IMR-90 (cell line): ENCODE measurements around the gene SLC25A31. TPM values are rescaled to one million over a fixed set of nuclear protein-coding genes. Genes with fewer than 3 reads are reported as not detected.

Experiments used
- ATAC-seq: fragments of 200-7000 bp; cut with Tn5 transposase; 2 replicates; pipeline ENCODE4 v1.9.1; 2020; ENCODE audit warnings: low read depth, mild to moderate bottlenecking, moderate library complexity
- BruUV-seq: library from RNA; stranded (reverse); fragments of 400-500 nt; replicated peaks from 2 replicates; lab custom pipeline; 2021; lab: Mats Ljungman, UMichigan
- CTCF ChIA-PET: fragments of 300-600 bp; formaldehyde crosslinking; extraction: SDS; loops from one replicate; lab custom pipeline; 2021; ENCODE audit warnings: antibody characterized with exemption; lab: Yijun Ruan, JAX
- POLR2A ChIA-PET: fragments of 300-600 bp; sonication (Branson Sonifier 250); formaldehyde crosslinking; loops from one replicate; lab custom pipeline; 2022; ENCODE audit warnings: antibody characterized with exemption; ENCODE audit not compliant: unreplicated experiment; lab: Charles Lee
- DNase-seq: peaks from one replicate; pipeline ENCODE4 v3.0.0; 2013
- H2AFZ ChIP-seq: replicated peaks from 2 replicates; pipeline ENCODE3; 2013; ENCODE audit warnings: low read length, mild to moderate bottlenecking; ENCODE audit not compliant: poor library complexity
- H2AK5ac ChIP-seq: 2 replicates; pipeline ENCODE4 v1.6.1; 2013; ENCODE audit warnings: low read depth, low read length, inconsistent platforms
- H2AK9ac ChIP-seq: replicated peaks from 2 replicates; pipeline ENCODE3; 2013; ENCODE audit warnings: mild to moderate bottlenecking, low read depth, low read length, moderate library complexity; ENCODE audit not compliant: poor library complexity
- H2BK120ac ChIP-seq: 2 replicates; pipeline ENCODE4 v1.6.1; 2013; ENCODE audit warnings: low read depth, low read length, inconsistent platforms
- H2BK15ac ChIP-seq: 3 replicates; pipeline ENCODE4 v1.6.1; 2013; ENCODE audit warnings: low read depth, low read length, inconsistent platforms
- H2BK20ac ChIP-seq: 2 replicates; pipeline ENCODE4 v1.6.1; 2013; ENCODE audit warnings: low read depth, mild to moderate bottlenecking, inconsistent platforms, low read length, moderate library complexity
- H2BK5ac ChIP-seq: 2 replicates; pipeline ENCODE4 v1.6.1; 2013; ENCODE audit warnings: mild to moderate bottlenecking, low read depth, low read length, inconsistent platforms; ENCODE audit not compliant: poor library complexity, severe bottlenecking
- H3K14ac ChIP-seq: replicated peaks from 2 replicates; pipeline ENCODE4 v1.6.1; 2013; ENCODE audit warnings: low read depth, low read length, inconsistent platforms
- H3K18ac ChIP-seq: 2 replicates; pipeline ENCODE4 v1.6.1; 2013; ENCODE audit warnings: low read depth, low read length, control low read depth
- H3K23ac ChIP-seq: 2 replicates; pipeline ENCODE4 v1.6.1; 2013; ENCODE audit warnings: low read depth, low read length, inconsistent platforms
- H3K27ac ChIP-seq: 2 replicates; pipeline ENCODE4 v1.5.1; 2013; ENCODE audit warnings: mild to moderate bottlenecking, control low read depth, low read length; ENCODE audit not compliant: insufficient read depth
- H3K27me3 ChIP-seq: 2 replicates; pipeline ENCODE4 v1.6.1; 2013; ENCODE audit warnings: low read length; ENCODE audit not compliant: control insufficient read depth, insufficient read depth
- H3K36me3 ChIP-seq: 2 replicates; pipeline ENCODE4 v1.6.1; 2013; ENCODE audit warnings: low read length, mixed read lengths; ENCODE audit not compliant: control insufficient read depth, insufficient read depth
- H3K4ac ChIP-seq: 2 replicates; pipeline ENCODE4 v1.6.1; 2013; ENCODE audit warnings: low read depth, low read length, inconsistent platforms
- H3K4me1 ChIP-seq: 2 replicates; pipeline ENCODE4 v1.6.1; 2013; ENCODE audit warnings: low read length, mixed read lengths; ENCODE audit not compliant: control insufficient read depth, insufficient read depth
- H3K4me2 ChIP-seq: 2 replicates; pipeline ENCODE4 v1.6.1; 2013; ENCODE audit warnings: low read depth, mild to moderate bottlenecking, control low read depth, low read length, moderate library complexity
- H3K4me3 ChIP-seq: 2 replicates; pipeline ENCODE4 v1.5.1; 2013; ENCODE audit warnings: low read depth, mild to moderate bottlenecking, control low read depth, low read length, moderate library complexity; ENCODE audit not compliant: insufficient read depth
- H3K56ac ChIP-seq: 2 replicates; pipeline ENCODE4 v1.6.1; 2013; ENCODE audit warnings: low read length, inconsistent platforms; ENCODE audit not compliant: insufficient read depth; ENCODE audit errors: extremely low read depth
- H3K79me1 ChIP-seq, 2 experiments: 2 replicates each; pipeline ENCODE4 v1.6.1; 2013; ENCODE audit warnings: low read length in 2 of 2, inconsistent platforms in 1 of 2, low read depth in 1 of 2
- H3K9ac ChIP-seq: 2 replicates; pipeline ENCODE4 v1.6.1; 2013; ENCODE audit warnings: low read depth, low read length, control low read depth
- H3K9me1 ChIP-seq: 2 replicates; pipeline ENCODE4 v1.6.1; 2013; ENCODE audit warnings: low read length, inconsistent platforms; ENCODE audit not compliant: insufficient read depth
- H3K9me3 ChIP-seq: 2 replicates; pipeline ENCODE4 v1.6.1; 2013; ENCODE audit warnings: low read length; ENCODE audit not compliant: control insufficient read depth, insufficient read depth
- H4K20me1 ChIP-seq: 2 replicates; pipeline ENCODE4 v1.6.1; 2013; ENCODE audit warnings: low read length, inconsistent platforms; ENCODE audit not compliant: insufficient read depth
- H4K5ac ChIP-seq: 2 replicates; pipeline ENCODE4 v1.6.1; 2013; ENCODE audit warnings: mild to moderate bottlenecking, low read depth, low read length, control low read depth
- H4K8ac ChIP-seq, 2 experiments: 2 replicates each; pipeline ENCODE4 v1.6.1; 2013; ENCODE audit warnings: low read depth in 2 of 2, low read length in 2 of 2, control low read depth in 1 of 2, inconsistent platforms in 1 of 2
- H4K91ac ChIP-seq: 2 replicates; pipeline ENCODE4 v1.6.1; 2013; ENCODE audit warnings: low read depth, low read length, inconsistent platforms; ENCODE audit not compliant: insufficient read depth
- MAZ ChIP-seq: IDR thresholded peaks from 2 replicates; pipeline ENCODE4 v1.6.1; 2012; ENCODE audit warnings: low read depth, mild to moderate bottlenecking, low read length, improper control_type of control experiment, moderate library complexity, borderline replicate concordance
- USF2 ChIP-seq: fragments of 150-350 bp; IDR thresholded peaks from 2 replicates; pipeline ENCODE4 v1.6.1; 2017; ENCODE audit warnings: mild to moderate bottlenecking, antibody characterized with exemption, low read length, low read depth
- whole genome bisulfite sequencing, 2 experiments: methylation state at CpG; one replicate each; pipeline versions ENCODE4 v1.1.5 to v1.1.7; 2013; ENCODE audit warnings: missing lambda C conversion rate in 2 of 2; ENCODE audit not compliant: insufficient read length in 1 of 2; ENCODE audit errors: extremely low coverage in 2 of 2; 5-methylcytosine and 5-hydroxymethylcytosine counted together
- dilution Hi-C: fragments of 300-500 bp; cut with HindIII; formaldehyde crosslinking; loops from one replicate; pipeline ENCODE4 v1.14.3; 2018; ENCODE audit warnings: low sequenced_read_pairs; ENCODE audit not compliant: unreplicated experiment
- in situ Hi-C: fragments of 300-500 bp; cut with MboI; formaldehyde crosslinking; loops from 3 replicates; pipeline ENCODE4 v1.14.3; 2019; ENCODE audit warnings: low sequenced_read_pairs, inconsistent platforms, mixed read lengths
- intact Hi-C: fragments of 100-400 bp; cut with micrococcal nuclease; formaldehyde crosslinking; loops from 2 replicates; pipeline ENCODE4 v1.10.0; 2022
- polyA plus RNA-seq, 3 experiments: library from polyadenylated mRNA; depleted of rRNA; stranded (reverse); fragments of >200 nt; gene quantifications; 2 replicates each; pipeline ENCODE4 v1.2.3, GENCODE V29; 2012; ENCODE audit warnings: low replicate concordance in 1 of 3
- total RNA-seq: library from RNA; depleted of rRNA; stranded (reverse); fragments of >200 nt; gene quantifications from 2 replicates; pipeline ENCODE4 v1.2.3, GENCODE V29; 2012
- TF ChIP-seq, protein P1 (sequence below): fragments of 150-350 bp; IDR thresholded peaks from 2 replicates; pipeline ENCODE4 v1.6.1; 2016; ENCODE audit warnings: low read depth, mild to moderate bottlenecking, low read length, moderate library complexity, borderline replicate concordance

SLC25A31 gene
- total and polyA plus RNA-seq, 2 of the 4 experiments (the other 2 are of a cell fraction) = not detected

GRCh38 chr4:127780598-127780997, 50.4 kb downstream of the SLC25A31 start:
- no peaks in the 10 kb centered on the region for H3K4me1 ChIP-seq
- H2BK120ac ChIP-seq = no peak overlapping the region
- H3K79me1 ChIP-seq = no peaks in the 10 kb centered on the region
- no peak overlapping the region for H2AK5ac ChIP-seq
- no peak overlapping the region for H2BK15ac ChIP-seq
- 0 out of 2 replicates have a peak, but pooled peaks cover 3% of the 10 kb centered on the region for H3K9me1 ChIP-seq
- intact Hi-C loops = loop anchor here (5.0 to 10.0 kb wide), 2 partner anchors 102 to 184 kb away; partner anchors contain the start of genes ABHD18, MFSD8 and PLK4
- no peak overlapping the region for H4K8ac ChIP-seq
- H4K20me1 ChIP-seq = no peaks in the 10 kb centered on the region
- POLR2A ChIA-PET = no interaction called here
- H3K27me3 ChIP-seq = no peaks in the 10 kb centered on the region; the same call in 1 of the 2 replicates
- BruUV-seq = no TSS peak
- no peak overlapping the region for H3K9ac ChIP-seq
- WGBS, 2 experiments = 100% methylated on average over 5 of the region's 12 CpGs; no CpG with 5 or more reads in 1 of the 2 experiments
- TF ChIP-seq USF2 (no peak), MAZ (no peak)
- TF ChIP-seq, protein P1, sequence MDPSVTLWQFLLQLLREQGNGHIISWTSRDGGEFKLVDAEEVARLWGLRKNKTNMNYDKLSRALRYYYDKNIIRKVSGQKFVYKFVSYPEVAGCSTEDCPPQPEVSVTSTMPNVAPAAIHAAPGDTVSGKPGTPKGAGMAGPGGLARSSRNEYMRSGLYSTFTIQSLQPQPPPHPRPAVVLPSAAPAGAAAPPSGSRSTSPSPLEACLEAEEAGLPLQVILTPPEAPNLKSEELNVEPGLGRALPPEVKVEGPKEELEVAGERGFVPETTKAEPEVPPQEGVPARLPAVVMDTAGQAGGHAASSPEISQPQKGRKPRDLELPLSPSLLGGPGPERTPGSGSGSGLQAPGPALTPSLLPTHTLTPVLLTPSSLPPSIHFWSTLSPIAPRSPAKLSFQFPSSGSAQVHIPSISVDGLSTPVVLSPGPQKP = no peak
- no peak overlapping the region for H3K14ac ChIP-seq
- no peaks in the 10 kb centered on the region for H3K36me3 ChIP-seq
- DNase-seq = no peak
- no peak overlapping the region for H3K56ac ChIP-seq
- no peak overlapping the region for H3K4ac ChIP-seq
- no peak overlapping the region for H2AFZ ChIP-seq
- no peak overlapping the region for H4K91ac ChIP-seq
- dilution Hi-C loops = no loop called here
- H2BK5ac ChIP-seq = no peak overlapping the region
- H3K4me3 ChIP-seq = no peak overlapping the region
- H3K27ac ChIP-seq = no peak overlapping the region
- ATAC-seq = no peak
- in situ Hi-C loops = no loop called here
- no peak overlapping the region for H3K23ac ChIP-seq
- CTCF ChIA-PET = no interaction called here
- H4K5ac ChIP-seq = no peak overlapping the region
- H3K4me2 ChIP-seq = no peak overlapping the region
- H2AK9ac ChIP-seq = no peak overlapping the region
- H3K18ac ChIP-seq = no peak overlapping the region
- no peak overlapping the region for H2BK20ac ChIP-seq
- no peaks in the 10 kb centered on the region for H3K9me3 ChIP-seq
